Panc1 (cell line): ENCODE data around the gene UFSP1. TPM values are rescaled to one million over a fixed set of nuclear protein-coding genes. Genes with fewer than 3 reads are reported as not detected.

ENCODE experiments used
- ATAC-seq: fragments of 200-7000 bp; cut with Tn5 transposase; 2 replicates; pipeline ENCODE4 v1.9.1; 2020; ENCODE audit warnings: mild to moderate bottlenecking, moderate library complexity
- BruUV-seq: library from RNA; stranded (reverse); fragments of 400-500 nt; replicated peaks from 2 replicates; lab custom pipeline; 2021; lab: Mats Ljungman, UMichigan
- CTCF ChIA-PET: fragments of 300-600 bp; sonication (Branson Sonifier 250); formaldehyde crosslinking; loops from one replicate; lab custom pipeline; 2022; ENCODE audit warnings: antibody characterized with exemption; lab: Charles Lee
- POLR2A ChIA-PET: fragments of 300-600 bp; sonication (Branson Sonifier 250); formaldehyde crosslinking; loops from one replicate; lab custom pipeline; 2022; ENCODE audit warnings: antibody characterized with exemption; lab: Charles Lee
- DNase-seq: peaks from one replicate; pipeline ENCODE4 v3.0.0-alpha.2; 2010; ENCODE audit warnings: low read depth, low spot score
- H3K27ac ChIP-seq: 2 replicates; pipeline ENCODE4 v1.5.1; 2011; ENCODE audit warnings: mild to moderate bottlenecking, low read length, inconsistent platforms
- H3K27me3 ChIP-seq: fragments of 200-500 bp; sonication (Bioruptor generic); 2 replicates; pipeline ENCODE4 v1.6.0; 2014; ENCODE audit warnings: low read length, inconsistent platforms; ENCODE audit not compliant: control insufficient read depth, insufficient read depth
- H3K36me3 ChIP-seq: fragments of 200-500 bp; sonication (Bioruptor generic); 2 replicates; pipeline ENCODE4 v1.5.1; 2014; ENCODE audit warnings: inconsistent platforms, mild to moderate bottlenecking, low read length, moderate library complexity; ENCODE audit not compliant: control insufficient read depth, insufficient read depth
- H3K4me1 ChIP-seq: 2 replicates; pipeline ENCODE4 v1.5.1; 2011; ENCODE audit warnings: inconsistent platforms, mild to moderate bottlenecking, low read length, moderate library complexity; ENCODE audit not compliant: control insufficient read depth, insufficient read depth
- H3K4me3 ChIP-seq, 2 experiments: 2 replicates each; pipeline ENCODE4 v1.5.1; 2011 to 2012; ENCODE audit warnings: low read depth in 2 of 2, low read length in 2 of 2, mild to moderate bottlenecking in 2 of 2, inconsistent platforms in 1 of 2, moderate library complexity in 1 of 2
- H3K9me3 ChIP-seq: fragments of 200-500 bp; sonication (Bioruptor generic); 2 replicates; pipeline ENCODE4 v1.5.1; 2014; ENCODE audit warnings: low read depth, mild to moderate bottlenecking, inconsistent platforms, low read length, moderate library complexity; ENCODE audit not compliant: control insufficient read depth, insufficient read depth
- CTCF ChIP-seq: fragments of 450-650 bp; IDR thresholded peaks from 2 replicates; pipeline ENCODE4 v1.5.1; 2017; ENCODE audit warnings: mild to moderate bottlenecking
- POLR2AphosphoS5 ChIP-seq: IDR thresholded peaks from 2 replicates; pipeline ENCODE4 v1.6.1; 2012; ENCODE audit warnings: mild to moderate bottlenecking, low read depth, low read length, moderate library complexity
- REST ChIP-seq, 2 experiments: IDR thresholded peaks; 2 replicates each; pipeline ENCODE4 v1.6.1; 2011 to 2012; ENCODE audit warnings: low read depth in 2 of 2, control low read depth in 1 of 2, low read length in 1 of 2, mild to moderate bottlenecking in 1 of 2, moderate library complexity in 1 of 2; ENCODE audit not compliant: insufficient read depth in 1 of 2
- SIN3A ChIP-seq: IDR thresholded peaks from 2 replicates; pipeline ENCODE4 v1.6.1; 2012; ENCODE audit warnings: low read depth, mild to moderate bottlenecking, low read length, moderate library complexity, borderline replicate concordance; ENCODE audit not compliant: insufficient read depth
- TCF7L2 ChIP-seq: IDR thresholded peaks from 2 replicates; pipeline ENCODE4 v1.6.1; 2011; ENCODE audit warnings: mild to moderate bottlenecking, low read depth, low read length, inconsistent platforms
- in situ Hi-C: cut with HindIII; loops from 2 replicates; pipeline ENCODE4 v1.10.0; 2016; ENCODE audit warnings: low sequenced_read_pairs, low pct_unique_long_range_greater_than_20kb
- intact Hi-C: fragments of 100-400 bp; cut with micrococcal nuclease; formaldehyde crosslinking; loops from one replicate; pipeline ENCODE4 v1.10.0; 2022; ENCODE audit not compliant: unreplicated experiment
- total RNA-seq: library from RNA; stranded (reverse); gene quantifications from one replicate; pipeline ENCODE4 v1.2.1, GENCODE V29; 2021; ENCODE audit not compliant: unreplicated experiment

Gene UFSP1
- total RNA-seq, 1 experiment from 2014 or later, result 3.3 TPM

GRCh38 chr7:100897772-100898454 lies 8.4 kb upstream of the UFSP1 start:
- Histone ChIP-seq H3K9me3 (no peaks in the 10 kb centered on the region), H3K4me1 (peaks cover 13% of the 10 kb centered on the region), H3K27ac (no peak overlapping the region), H3K36me3 (no peaks in the 10 kb centered on the region), H3K27me3 (no peaks in the 10 kb centered on the region; the same call in 1 of the 2 replicates), H3K4me3 (no peak overlapping the region)
- ChIA-PET CTCF (interaction anchor here (0.8 to 1.8 kb wide), 2 partner anchors 14 to 161 kb away, joined by 3 to 14 read pairs; no protein-coding TSS in a partner anchor), POLR2A (interaction anchor here (0.6 to 0.8 kb wide), 2 partner anchors 11 to 119 kb away, joined by 3 to 4 read pairs; no protein-coding TSS in a partner anchor)
- in situ Hi-C loops (no loop called here), intact Hi-C loops (loop anchor here (2.0 to 5.0 kb wide), 2 partner anchors 161 to 179 kb away; no protein-coding TSS in a partner anchor)
- TF ChIP-seq TCF7L2 (no peak), POLR2AphosphoS5 (no peak), REST (IDR thresholded peaks at IDR 0.05; ENCODE audit: insufficient read depth in 1 of 2, low read depth in 2 of 2, low read length in 1 of 2) (no peak), CTCF (no peak), SIN3A (no peak)
- DNase-seq (no peak), ATAC-seq (no peak)
- BruUV-seq, result no TSS peak

- Histone ChIP-seq H3K4me1 (peaks cover 16% of the 10 kb centered on the region), H3K27me3 (no peaks in the 10 kb centered on the region; the same call in 1 of the 2 replicates), H3K36me3 (no peaks in the 10 kb centered on the region), H3K27ac (no peak overlapping the region; the same call in 1 of the 2 replicates), H3K9me3 (no peaks in the 10 kb centered on the region), H3K4me3 (peak overlapping the region; percentile 50 to 57)
- ChIA-PET POLR2A (interaction anchor here (0.8 kb wide), 1 partner anchor 12 kb away, joined by 4 read pairs; no protein-coding TSS in a partner anchor), CTCF (no interaction called here)
- DNase-seq, result no peak
- BruUV-seq, result no TSS peak
- intact Hi-C loops (loop anchor here (2.0 to 5.0 kb wide), 2 partner anchors 162 to 180 kb away; no protein-coding TSS in a partner anchor), in situ Hi-C loops (no loop called here)
- no peak for TF ChIP-seq POLR2AphosphoS5
- no peak for TF ChIP-seq REST (IDR thresholded peaks at IDR 0.05; ENCODE audit: insufficient read depth in 1 of 2, low read depth in 2 of 2, low read length in 1 of 2)
- TF ChIP-seq SIN3A, result 0 out of 2 replicates have a peak, but pooled peaks have one; percentile 27
- peak; percentile 94 for TF ChIP-seq CTCF
- no peak for TF ChIP-seq TCF7L2
- ATAC-seq, result peak; percentile 56
These were observed 7.5 kb upstream of the UFSP1 start for GRCh38 chr7:100896732-100897608.
